Measurements from ENCODE around the gene DYNC2I2. TPM values are rescaled to one million over a fixed set of nuclear protein-coding genes. Genes with fewer than 3 reads are reported as not detected.

Gene DYNC2I2
- total and polyA plus RNA-seq, 10 of the 15 experiments (the other 5 are each of a cell fraction or from before 2014, with no cell fraction given): 0.89 to 118 (median 47.9) TPM

DNA sequence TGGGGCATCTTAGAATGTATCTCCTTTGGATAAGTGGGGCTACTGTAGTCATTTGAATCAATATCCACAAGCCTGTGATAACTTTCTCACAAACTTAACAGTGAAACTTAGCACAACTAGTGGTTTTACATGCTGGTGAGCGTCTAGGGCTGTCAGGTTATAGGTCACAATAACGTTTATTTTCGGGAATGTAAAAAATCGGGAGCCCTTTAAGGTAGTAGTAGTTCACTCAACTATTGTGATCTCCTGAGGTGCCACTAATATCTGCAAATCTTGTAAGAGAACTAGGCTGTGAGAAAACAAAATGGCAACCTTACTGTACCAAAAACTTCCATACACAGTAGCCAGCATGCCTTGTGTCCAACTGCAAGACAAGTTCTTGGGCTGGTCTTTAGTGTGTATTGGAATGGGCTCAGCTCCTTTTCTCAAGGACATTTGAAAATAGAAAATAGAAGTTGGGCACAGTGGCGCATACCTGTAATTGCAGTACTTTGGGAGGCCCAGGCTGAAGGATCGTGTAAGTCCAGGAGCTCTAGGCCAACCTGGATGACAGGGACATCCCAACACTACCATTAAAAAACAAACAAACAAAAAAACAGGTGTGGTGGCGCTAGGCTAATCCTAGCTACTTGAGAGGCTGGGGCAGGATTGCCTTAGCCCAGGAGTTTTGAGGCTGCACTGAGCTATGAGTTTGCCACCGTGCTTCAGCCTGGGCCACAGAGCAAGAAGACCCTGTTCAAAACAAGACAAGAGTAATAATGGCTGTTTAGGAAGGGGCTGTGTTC lies 40.5 kb upstream of the DYNC2I2 start:
- no TSS peak for BruUV-seq (replicated peaks)
- H2AFZ ChIP-seq (ENCODE audit: control insufficient read depth, low read depth, low read length): no peak overlapping the region
- H3K27me3 ChIP-seq (replicated peaks in 1 of 2; ENCODE audit: control insufficient read depth in 2 of 2, insufficient read depth in 2 of 2, low read length in 1 of 2): no peaks in the 10 kb centered on the region
- TF ChIP-seq ZBED1 (IDR thresholded peaks at IDR 0.05; ENCODE audit: borderline replicate concordance) (peak; percentile 16; the same call in 1 of the 2 replicates), RAD21 (IDR thresholded peaks at IDR 0.05; ENCODE audit: insufficient read depth, low read depth, low read length) (no peak), POLR2AphosphoS2 (IDR thresholded peaks at IDR 0.05; ENCODE audit: low read depth, low read length) (0 out of 2 replicates have a peak, but pooled peaks have one; percentile 16), POLR2AphosphoS5 (IDR thresholded peaks at IDR 0.05; ENCODE audit: low read length) (peak; percentile 83)
- ChIA-PET RAD21 (ENCODE audit: unreplicated experiment) (interaction anchor here (0.6 to 1.0 kb wide), 2 partner anchors 14 to 27 kb away, joined by 3 to 4 read pairs; partner anchors contain the start of gene ZDHHC12), CTCF (interaction anchor here (1.1 kb wide), 2 partner anchors 21 to 74 kb away, joined by 4 read pairs; no protein-coding TSS in a partner anchor), SMC1A (ENCODE audit: uncharacterized antibody, unreplicated experiment) (interaction anchor here (0.6 to 2.2 kb wide), 5 partner anchors 12 to 420 kb away, joined by 3 to 6 read pairs (median 3); no protein-coding TSS in a partner anchor), POLR2A (interaction anchor here (0.6 to 1.3 kb wide), 7 partner anchors 9 to 272 kb away, joined by 3 to 11 read pairs (median 4); partner anchors contain the start of gene DYNC2I2)
- ATAC-seq (peak; percentile 10; the same call in 2 of the 3 replicates), FAIRE-seq (no peak), DNase-seq (ENCODE audit: low read depth, low spot score) (no peak)
- in situ Hi-C loops (cut with MboI): no loop called here
- no peaks in the 10 kb centered on the region for H3K9me3 ChIP-seq (replicated peaks; ENCODE audit: control insufficient read depth, insufficient read depth, low read length)
- intact Hi-C loops (cut with micrococcal nuclease; ENCODE audit: unreplicated experiment): no loop called here
- H4K20me1 ChIP-seq (ENCODE audit: control insufficient read depth, insufficient read depth): no peaks in the 10 kb centered on the region; the same call in 1 of the 2 replicates
- no peak overlapping the region for H3K27ac ChIP-seq (ENCODE audit: control insufficient read depth, insufficient read depth)
- H3K79me2 ChIP-seq (ENCODE audit: control insufficient read depth, insufficient read depth, low read length): peaks cover 18% of the 10 kb centered on the region
- H3K4me2 ChIP-seq (ENCODE audit: control insufficient read depth, insufficient read depth): no peak overlapping the region
- 69% methylated on average over 8 of the region's 8 CpGs for WGBS (ENCODE audit: insufficient coverage, insufficient replicate concordance, low lambda C conversion rate, missing lambda C conversion rate)
- H3K9ac ChIP-seq (ENCODE audit: control insufficient read depth, insufficient read depth, low read length): no peak overlapping the region
- peaks cover 3% of the 10 kb centered on the region; the same call in 1 of the 2 replicates for H3K4me1 ChIP-seq (ENCODE audit: control insufficient read depth, insufficient read depth, low read length)
- H3K4me3 ChIP-seq: no peak overlapping the region
- H3K36me3 ChIP-seq (ENCODE audit: control insufficient read depth in 2 of 2, insufficient read depth in 2 of 2, low read length in 1 of 2): peaks cover 2 to 18% of the 10 kb centered on the region in 2 experiments

DNA sequence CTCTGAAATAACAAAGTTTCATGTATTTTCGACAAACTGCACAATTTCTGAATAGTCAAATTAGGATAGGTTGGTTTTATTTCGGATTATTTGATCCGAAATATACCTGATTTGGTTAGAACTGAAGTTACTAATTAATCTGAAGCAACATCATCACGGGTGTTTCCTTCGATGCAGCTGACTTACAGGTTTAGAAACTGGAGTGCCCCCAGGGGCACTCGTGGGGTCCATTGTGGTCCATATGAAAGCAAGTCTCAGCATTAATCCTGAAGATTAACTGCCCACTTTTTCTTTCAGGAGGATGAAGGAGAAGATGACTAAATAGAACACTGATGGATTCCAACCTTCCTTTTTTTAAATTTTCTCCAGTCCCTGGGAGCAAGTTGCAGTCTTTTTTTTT lies 37.7 kb upstream of the DYNC2I2 start:
- FAIRE-seq: no peak
- ChIA-PET POLR2A (interaction anchor here (0.5 to 1.6 kb wide), 3 partner anchors 27 to 451 kb away, joined by 3 to 8 read pairs (median 3); no protein-coding TSS in a partner anchor), SMC1A (ENCODE audit: uncharacterized antibody, unreplicated experiment) (interaction anchor here (0.8 to 1.4 kb wide), 3 partner anchors 10 to 61 kb away, joined by 3 to 8 read pairs (median 5); no protein-coding TSS in a partner anchor), RAD21 (ENCODE audit: unreplicated experiment) (interaction anchor here (1.3 kb wide), 1 partner anchor 8 kb away, joined by 3 read pairs; the partner anchor contains the start of gene PKN3), CTCF (interaction anchor here (0.6 to 1.8 kb wide), 3 partner anchors 8 to 94 kb away, joined by 3 to 13 read pairs (median 4); partner anchors contain the start of gene PKN3)
- H3K9me3 ChIP-seq (replicated peaks; ENCODE audit: control insufficient read depth, insufficient read depth, low read length): no peaks in the 10 kb centered on the region
- intact Hi-C loops (cut with micrococcal nuclease; ENCODE audit: unreplicated experiment): no loop called here
- H3K9ac ChIP-seq (ENCODE audit: control insufficient read depth, insufficient read depth, low read length): no peak overlapping the region
- in situ Hi-C loops (cut with MboI): no loop called here
- no peak overlapping the region for H2AFZ ChIP-seq (ENCODE audit: control insufficient read depth, low read depth, low read length)
- DNase-seq (ENCODE audit: low read depth, low spot score): no peak
- peak overlapping the region; percentile 48; the same call in 1 of the 2 replicates for H3K27ac ChIP-seq (ENCODE audit: control insufficient read depth, insufficient read depth)
- no peaks in the 10 kb centered on the region for H3K4me1 ChIP-seq (ENCODE audit: control insufficient read depth, insufficient read depth, low read length)
- H3K36me3 ChIP-seq (ENCODE audit: control insufficient read depth in 2 of 2, insufficient read depth in 2 of 2, low read length in 1 of 2): peaks cover 4 to 21% of the 10 kb centered on the region in 2 experiments
- H3K27me3 ChIP-seq (replicated peaks in 1 of 2; ENCODE audit: control insufficient read depth in 2 of 2, insufficient read depth in 2 of 2, low read length in 1 of 2): no peaks in the 10 kb centered on the region
- ATAC-seq: peak; percentile 56
- 10% methylated on average over 6 of the region's 6 CpGs for WGBS (ENCODE audit: insufficient coverage, insufficient replicate concordance, low lambda C conversion rate, missing lambda C conversion rate)
- peaks cover 41% of the 10 kb centered on the region for H3K79me2 ChIP-seq (ENCODE audit: control insufficient read depth, insufficient read depth, low read length)
- H3K4me2 ChIP-seq (ENCODE audit: control insufficient read depth, insufficient read depth): no peak overlapping the region
- H3K4me3 ChIP-seq: no peak overlapping the region
- BruUV-seq (replicated peaks): no TSS peak
- H4K20me1 ChIP-seq (ENCODE audit: control insufficient read depth, insufficient read depth): peaks cover 3% of the 10 kb centered on the region
- TF ChIP-seq SREBF1 (IDR thresholded peaks at IDR 0.05; ENCODE audit: low read length) (no peak), MEF2B (IDR thresholded peaks at IDR 0.05; ENCODE audit: partially characterized antibody, poor library complexity, severe bottlenecking) (peak; percentile 53), HDAC2 (IDR thresholded peaks at IDR 0.05) (no peak), DPF2 (IDR thresholded peaks at IDR 0.05) (no peak), NBN (IDR thresholded peaks at IDR 0.05) (no peak), IRF4 (IDR thresholded peaks at IDR 0.05; ENCODE audit: low read depth, low read length) (no peak), CHD1 (IDR thresholded peaks at IDR 0.05; ENCODE audit: low read depth, low read length) (no peak), PML (IDR thresholded peaks at IDR 0.05; ENCODE audit: low read length) (no peak), KLF5 (IDR thresholded peaks at IDR 0.05; ENCODE audit: partially characterized antibody) (no peak)
- TF ChIP-seq, protein P1, sequence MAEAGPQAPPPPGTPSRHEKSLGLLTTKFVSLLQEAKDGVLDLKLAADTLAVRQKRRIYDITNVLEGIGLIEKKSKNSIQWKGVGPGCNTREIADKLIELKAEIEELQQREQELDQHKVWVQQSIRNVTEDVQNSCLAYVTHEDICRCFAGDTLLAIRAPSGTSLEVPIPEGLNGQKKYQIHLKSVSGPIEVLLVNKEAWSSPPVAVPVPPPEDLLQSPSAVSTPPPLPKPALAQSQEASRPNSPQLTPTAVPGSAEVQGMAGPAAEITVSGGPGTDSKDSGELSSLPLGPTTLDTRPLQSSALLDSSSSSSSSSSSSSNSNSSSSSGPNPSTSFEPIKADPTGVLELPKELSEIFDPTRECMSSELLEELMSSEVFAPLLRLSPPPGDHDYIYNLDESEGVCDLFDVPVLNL (IDR thresholded peaks at IDR 0.05; ENCODE audit: low read depth, low read length): no peak
- TF ChIP-seq, protein P2, sequence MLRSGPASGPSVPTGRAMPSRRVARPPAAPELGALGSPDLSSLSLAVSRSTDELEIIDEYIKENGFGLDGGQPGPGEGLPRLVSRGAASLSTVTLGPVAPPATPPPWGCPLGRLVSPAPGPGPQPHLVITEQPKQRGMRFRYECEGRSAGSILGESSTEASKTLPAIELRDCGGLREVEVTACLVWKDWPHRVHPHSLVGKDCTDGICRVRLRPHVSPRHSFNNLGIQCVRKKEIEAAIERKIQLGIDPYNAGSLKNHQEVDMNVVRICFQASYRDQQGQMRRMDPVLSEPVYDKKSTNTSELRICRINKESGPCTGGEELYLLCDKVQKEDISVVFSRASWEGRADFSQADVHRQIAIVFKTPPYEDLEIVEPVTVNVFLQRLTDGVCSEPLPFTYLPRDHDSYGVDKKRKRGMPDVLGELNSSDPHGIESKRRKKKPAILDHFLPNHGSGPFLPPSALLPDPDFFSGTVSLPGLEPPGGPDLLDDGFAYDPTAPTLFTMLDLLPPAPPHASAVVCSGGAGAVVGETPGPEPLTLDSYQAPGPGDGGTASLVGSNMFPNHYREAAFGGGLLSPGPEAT (IDR thresholded peaks at IDR 0.05; ENCODE audit: low read depth): peak; percentile 68; the same call in 1 of the 2 replicates

Data from GM12878 (cell line).